GM19463 (cell line): Measurements from ENCODE around the gene MYEF2.

Experiments
- ATAC-seq: cut with Tn5 transposase; IDR thresholded peaks from one replicate; pipeline ENCODE4 v1.9.1; 2021; ENCODE audit warnings: mild to moderate bottlenecking, moderate library complexity; ENCODE audit not compliant: unreplicated experiment

The MYEF2 gene

GRCh38 chr15:48177766-48178647 is at the start of gene MYEF2:
TSS of gene MYEF2 (minus strand) at chr15:48178295. CDS start at chr15:48178237, 58 bp downstream.
- peak; percentile 76 for ATAC-seq

- no peak for ATAC-seq
Observed at GRCh38 chr15:48225771-48226170, 47.7 kb upstream of the MYEF2 start.

GRCh38 chr15:48222627-48223026 is 44.5 kb upstream of the MYEF2 start:
- no peak for ATAC-seq

GRCh38 chr15:48221885-48222284 is 43.8 kb upstream of the MYEF2 start:
- ATAC-seq, result no peak

- ATAC-seq, result no peak
Observed at GRCh38 chr15:48221261-48221660, 43.2 kb upstream of the MYEF2 start.

- no peak for ATAC-seq
Observed at GRCh38 chr15:48205981-48206380, 27.9 kb upstream of the MYEF2 start, which contains the start of gene SLC12A1. TSS of gene SLC12A1 (plus strand) at chr15:48206302. CDS start at chr15:48207720, 1,418 bp downstream.

- no peak for ATAC-seq
Observed at GRCh38 chr15:48202068-48202467, 24.0 kb upstream of the MYEF2 start.

- no peak for ATAC-seq
Observed at GRCh38 chr15:48191574-48192225, 13.6 kb upstream of the MYEF2 start, which contains the start of gene CTXN2. TSS of gene CTXN2 (plus strand) at chr15:48191665. CDS start at chr15:48201301, 9,636 bp downstream.

GRCh38 chr15:48190932-48191573 is 13.0 kb upstream of the MYEF2 start:
- no peak for ATAC-seq

GRCh38 chr15:48186271-48186670 is 8.2 kb upstream of the MYEF2 start:
- no peak for ATAC-seq

GRCh38 chr15:48185529-48185928 is 7.4 kb upstream of the MYEF2 start:
- ATAC-seq, result no peak

GRCh38 chr15:48182749-48183148 is 4.7 kb upstream of the MYEF2 start:
- no peak for ATAC-seq

- ATAC-seq, result no peak
Observed at GRCh38 chr15:48178648-48178931, 495 bp upstream of the MYEF2 start.

GRCh38 chr15:48177383-48177765 is 721 bp downstream of the MYEF2 start:
- ATAC-seq, result peak; percentile 50

- peak; percentile 28 for ATAC-seq
Observed at GRCh38 chr15:48176957-48177356, 1.1 kb downstream of the MYEF2 start.

GRCh38 chr15:48176112-48176511 is 2.0 kb downstream of the MYEF2 start:
- no peak for ATAC-seq

- peak; percentile 31 for ATAC-seq
Observed at GRCh38 chr15:48175126-48175525, 3.0 kb downstream of the MYEF2 start.

- ATAC-seq, result no peak
Observed at GRCh38 chr15:48170981-48171380, 7.1 kb downstream of the MYEF2 start.

- ATAC-seq, result no peak
Observed at GRCh38 chr15:48168616-48169015, 9.5 kb downstream of the MYEF2 start.

GRCh38 chr15:48153526-48153925 is 24.6 kb downstream of the MYEF2 start:
- ATAC-seq, result peak; percentile 47

- ATAC-seq, result no peak
Observed at GRCh38 chr15:48149858-48150257, 28.2 kb downstream of the MYEF2 start.

- no peak for ATAC-seq
Observed at GRCh38 chr15:48147358-48147757, 30.7 kb downstream of the MYEF2 start.
